ENCODE measurements around the gene XPA.

XPA gene

DNA sequence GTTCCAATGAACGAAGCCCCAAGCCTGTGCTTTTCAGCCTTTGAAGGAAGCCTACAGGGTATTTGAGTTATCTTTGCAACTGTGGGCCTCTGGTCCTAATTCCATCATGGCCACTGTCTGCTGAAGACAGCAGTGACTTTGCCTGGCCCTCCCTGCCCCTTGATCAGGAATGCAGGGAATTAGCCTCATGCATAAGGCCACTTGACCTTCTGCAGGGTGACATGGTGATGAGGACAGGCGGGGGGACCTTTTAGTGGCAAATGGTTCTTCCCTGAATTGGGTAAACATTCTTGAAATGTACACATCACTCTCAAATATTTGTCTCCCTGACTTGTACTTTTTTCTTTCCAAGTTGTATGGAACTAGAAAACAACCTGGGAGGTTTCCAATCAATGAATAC lies 25.2 kb upstream of the XPA start:
- peaks cover 12% of the 10 kb centered on the region for H3K9me3 Mint-ChIP-seq
- H3K27ac Mint-ChIP-seq: no peak overlapping the region
- H3K27me3 Mint-ChIP-seq (ENCODE audit: low read depth, poor library complexity): peaks cover 67% of the 10 kb centered on the region
- no peaks in the 10 kb centered on the region for H3K4me1 Mint-ChIP-seq
- no peaks in the 10 kb centered on the region for H3K36me3 Mint-ChIP-seq (ENCODE audit: low read depth)
- no peak overlapping the region for H3K4me3 Mint-ChIP-seq
- DNase-seq: no peak
- TF ChIP-seq, protein P1, sequence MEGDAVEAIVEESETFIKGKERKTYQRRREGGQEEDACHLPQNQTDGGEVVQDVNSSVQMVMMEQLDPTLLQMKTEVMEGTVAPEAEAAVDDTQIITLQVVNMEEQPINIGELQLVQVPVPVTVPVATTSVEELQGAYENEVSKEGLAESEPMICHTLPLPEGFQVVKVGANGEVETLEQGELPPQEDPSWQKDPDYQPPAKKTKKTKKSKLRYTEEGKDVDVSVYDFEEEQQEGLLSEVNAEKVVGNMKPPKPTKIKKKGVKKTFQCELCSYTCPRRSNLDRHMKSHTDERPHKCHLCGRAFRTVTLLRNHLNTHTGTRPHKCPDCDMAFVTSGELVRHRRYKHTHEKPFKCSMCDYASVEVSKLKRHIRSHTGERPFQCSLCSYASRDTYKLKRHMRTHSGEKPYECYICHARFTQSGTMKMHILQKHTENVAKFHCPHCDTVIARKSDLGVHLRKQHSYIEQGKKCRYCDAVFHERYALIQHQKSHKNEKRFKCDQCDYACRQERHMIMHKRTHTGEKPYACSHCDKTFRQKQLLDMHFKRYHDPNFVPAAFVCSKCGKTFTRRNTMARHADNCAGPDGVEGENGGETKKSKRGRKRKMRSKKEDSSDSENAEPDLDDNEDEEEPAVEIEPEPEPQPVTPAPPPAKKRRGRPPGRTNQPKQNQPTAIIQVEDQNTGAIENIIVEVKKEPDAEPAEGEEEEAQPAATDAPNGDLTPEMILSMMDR (IDR thresholded peaks at IDR 0.05): no peak

DNA sequence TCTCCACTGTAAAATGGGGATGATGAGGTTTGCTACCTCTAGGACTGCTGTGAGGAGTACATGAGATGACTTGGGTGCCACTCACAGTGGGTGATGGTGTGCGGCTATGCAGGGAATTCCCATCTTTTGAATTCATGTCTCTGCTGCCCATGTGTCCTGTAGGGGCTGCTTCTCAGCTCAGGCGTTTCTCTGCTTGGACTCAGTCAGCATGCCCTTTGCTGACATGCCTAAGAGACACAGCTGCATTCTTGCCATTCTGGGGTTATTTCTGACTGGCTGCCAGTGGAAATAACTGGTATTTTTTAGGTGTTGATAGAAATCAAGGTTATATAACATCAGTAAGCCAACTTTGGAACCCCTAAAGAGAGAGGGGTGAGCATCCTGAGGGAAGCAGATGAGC lies 24.3 kb upstream of the XPA start:
- Mint-ChIP-seq H3K36me3 (ENCODE audit: low read depth) (no peaks in the 10 kb centered on the region), H3K27me3 (ENCODE audit: low read depth, poor library complexity) (peaks cover 61% of the 10 kb centered on the region), H3K27ac (no peak overlapping the region), H3K4me3 (no peak overlapping the region), H3K4me1 (no peaks in the 10 kb centered on the region), H3K9me3 (peaks cover 12% of the 10 kb centered on the region)
- no peak for DNase-seq
- TF ChIP-seq, protein P1 (IDR thresholded peaks at IDR 0.05): no peak

DNA sequence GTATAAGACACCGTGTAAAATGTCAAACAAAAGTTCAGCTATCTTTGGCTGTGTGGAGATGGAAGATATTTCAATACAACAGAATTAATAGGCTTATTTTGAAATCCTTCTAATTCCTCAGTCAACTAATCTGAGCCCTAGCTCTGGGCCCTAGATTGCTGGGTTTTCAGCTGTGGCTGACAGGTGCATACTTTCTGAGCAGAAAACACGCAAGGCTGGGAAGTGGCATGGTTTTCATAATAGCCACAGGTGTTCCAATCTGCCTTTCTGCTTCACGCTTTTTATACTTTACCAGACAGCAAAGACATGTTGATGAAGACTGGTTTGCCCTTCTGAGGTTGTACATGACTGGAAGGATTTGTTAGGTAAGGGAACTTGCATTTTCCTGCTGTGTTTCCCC lies 20.7 kb upstream of the XPA start:
- Mint-ChIP-seq H3K36me3 (ENCODE audit: low read depth) (no peaks in the 10 kb centered on the region), H3K9me3 (peaks cover 12% of the 10 kb centered on the region), H3K27me3 (ENCODE audit: low read depth, poor library complexity) (peaks cover 68% of the 10 kb centered on the region), H3K4me1 (no peaks in the 10 kb centered on the region), H3K27ac (no peak overlapping the region), H3K4me3 (no peak overlapping the region)
- DNase-seq: no peak
- TF ChIP-seq, protein P1 (IDR thresholded peaks at IDR 0.05): no peak

DNA sequence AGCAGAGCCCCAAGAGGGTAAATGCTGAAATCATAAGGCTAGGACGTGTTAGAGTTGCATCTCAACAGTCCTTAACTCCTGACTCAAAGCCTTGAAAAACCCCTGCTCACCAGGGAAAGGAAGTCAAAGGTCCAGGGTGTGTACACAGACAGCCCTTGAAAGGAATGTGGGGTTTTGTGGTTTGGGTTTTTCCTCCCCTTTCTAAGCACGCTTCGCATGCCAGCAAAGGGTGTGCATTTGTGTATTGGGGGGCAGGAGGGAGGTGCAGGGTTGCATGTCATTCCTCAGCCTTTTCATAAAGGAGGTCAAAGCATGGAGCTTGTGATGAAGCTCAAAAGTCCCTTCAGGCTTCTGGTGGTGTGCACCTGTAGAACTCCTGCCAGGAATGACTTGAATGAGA lies 17.3 kb upstream of the XPA start:
- no peak for DNase-seq
- H3K36me3 Mint-ChIP-seq (ENCODE audit: low read depth): no peaks in the 10 kb centered on the region
- no peak overlapping the region for H3K27ac Mint-ChIP-seq
- peaks cover 3% of the 10 kb centered on the region for H3K9me3 Mint-ChIP-seq
- H3K27me3 Mint-ChIP-seq (ENCODE audit: low read depth, poor library complexity): peaks cover 54% of the 10 kb centered on the region
- H3K4me3 Mint-ChIP-seq: no peak overlapping the region
- H3K4me1 Mint-ChIP-seq: peaks cover 8% of the 10 kb centered on the region
- TF ChIP-seq, protein P1 (IDR thresholded peaks at IDR 0.05): no peak

GRCh38 chr9:97711223-97711626 lies 14.1 kb upstream of the XPA start:
- Mint-ChIP-seq H3K36me3 (ENCODE audit: low read depth) (no peaks in the 10 kb centered on the region), H3K9me3 (no peaks in the 10 kb centered on the region), H3K27ac (no peak overlapping the region), H3K4me3 (no peak overlapping the region), H3K27me3 (ENCODE audit: low read depth, poor library complexity) (peaks cover 60% of the 10 kb centered on the region), H3K4me1 (peaks cover 8% of the 10 kb centered on the region)
- DNase-seq: no peak
- TF ChIP-seq, protein P1 (IDR thresholded peaks at IDR 0.05): no peak

DNA sequence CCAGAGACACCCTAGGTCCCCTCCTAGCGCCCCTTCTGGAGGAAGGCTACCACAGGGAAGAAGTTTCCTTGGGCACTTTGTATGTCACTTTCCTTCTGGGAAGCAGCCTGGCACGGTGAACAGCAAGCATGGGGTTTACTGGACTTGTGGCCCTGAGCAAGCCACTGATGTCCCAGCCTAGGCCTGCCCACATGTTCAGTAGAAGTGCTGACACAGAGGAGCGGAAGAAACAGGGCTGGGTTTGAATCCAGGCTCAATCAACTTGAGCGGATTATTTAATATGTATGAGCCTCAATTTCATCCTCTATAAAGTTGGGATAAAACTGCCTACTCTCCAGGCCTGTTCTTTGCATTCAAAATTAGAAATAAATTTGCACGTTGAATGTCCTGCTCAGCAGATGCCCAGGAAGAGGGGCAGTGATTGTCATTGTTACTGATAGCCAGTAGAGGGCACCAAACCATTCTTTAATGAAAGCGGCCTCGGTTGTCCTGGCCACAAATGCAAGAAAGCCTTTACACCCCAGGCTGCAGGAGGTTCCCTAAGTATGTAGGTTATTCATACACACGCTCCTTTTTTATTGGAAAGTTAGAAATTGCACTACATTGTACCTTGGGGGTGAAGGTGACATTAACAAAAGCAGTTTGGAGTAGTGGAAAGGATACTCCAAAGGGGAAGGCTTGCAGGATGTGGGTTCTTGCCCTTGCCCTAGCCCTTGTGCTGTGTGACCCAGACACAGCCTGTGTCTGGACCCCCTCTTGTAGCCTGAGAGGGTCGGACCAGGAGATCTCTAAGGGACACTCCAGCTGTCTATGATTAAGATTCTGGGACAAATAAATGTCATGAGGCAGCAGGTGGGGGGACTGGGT lies 13.4 kb upstream of the XPA start:
- H3K36me3 Mint-ChIP-seq (ENCODE audit: low read depth): no peaks in the 10 kb centered on the region
- no peak overlapping the region for H3K27ac Mint-ChIP-seq
- peaks cover 62% of the 10 kb centered on the region for H3K27me3 Mint-ChIP-seq (ENCODE audit: low read depth, poor library complexity)
- H3K4me1 Mint-ChIP-seq: peaks cover 8% of the 10 kb centered on the region
- H3K9me3 Mint-ChIP-seq: no peaks in the 10 kb centered on the region
- TF ChIP-seq, protein P1 (IDR thresholded peaks at IDR 0.05): peak; percentile 92
- no peak overlapping the region for H3K4me3 Mint-ChIP-seq
- peak; percentile 34 for DNase-seq
